GM23248 (cell line): Measurements from ENCODE around the gene HS3ST1. TPM values are rescaled to one million over a fixed set of nuclear protein-coding genes. Genes with fewer than 3 reads are reported as not detected.

Experiments used
- DNase-seq: peaks from one replicate; pipeline ENCODE4 v3.0.0-alpha.2; 2015
- H2AFZ ChIP-seq: fragments of 200-600 bp; sonication (generic); 2 replicates; pipeline ENCODE4 v1.6.1; 2016; ENCODE audit warnings: antibody characterized with exemption
- H3F3A ChIP-seq: fragments of 200-600 bp; sonication (generic); 2 replicates; pipeline ENCODE4 v1.6.1; 2016; ENCODE audit warnings: mild to moderate bottlenecking, antibody characterized with exemption, mixed run types; ENCODE audit not compliant: insufficient read depth
- H3K27ac ChIP-seq: fragments of 200-600 bp; sonication (generic); 2 replicates; pipeline ENCODE4 v1.5.1; 2016; ENCODE audit warnings: mild to moderate bottlenecking
- H3K27me3 ChIP-seq: fragments of 200-600 bp; sonication (generic); replicated peaks from 2 replicates; pipeline ENCODE4 v1.6.1; 2016; ENCODE audit warnings: mild to moderate bottlenecking; ENCODE audit not compliant: insufficient read depth
- H3K36me3 ChIP-seq: fragments of 200-600 bp; sonication (generic); 2 replicates; pipeline ENCODE4 v1.6.1; 2016; ENCODE audit warnings: low read depth, mild to moderate bottlenecking
- H3K4me1 ChIP-seq: fragments of 200-600 bp; sonication (generic); 2 replicates; pipeline ENCODE4 v1.6.1; 2016; ENCODE audit warnings: mild to moderate bottlenecking; ENCODE audit not compliant: insufficient read depth
- H3K4me2 ChIP-seq: fragments of 200-600 bp; sonication (generic); one replicate; pipeline ENCODE4 v1.6.1; 2016; ENCODE audit warnings: mild to moderate bottlenecking; ENCODE audit not compliant: unreplicated experiment
- H3K4me3 ChIP-seq: fragments of 200-600 bp; sonication (generic); 2 replicates; pipeline ENCODE4 v1.5.1; 2016; ENCODE audit warnings: mild to moderate bottlenecking
- H3K79me2 ChIP-seq: fragments of 200-600 bp; sonication (generic); 2 replicates; pipeline ENCODE4 v1.6.1; 2016; ENCODE audit warnings: mild to moderate bottlenecking; ENCODE audit not compliant: insufficient read depth
- H3K9ac ChIP-seq: fragments of 200-600 bp; sonication (generic); 2 replicates; pipeline ENCODE4 v1.6.1; 2016; ENCODE audit warnings: mild to moderate bottlenecking
- H3K9me2 ChIP-seq: fragments of 200-600 bp; sonication (generic); 2 replicates; pipeline ENCODE4 v1.6.1; 2016; ENCODE audit warnings: mixed run types, mild to moderate bottlenecking, moderate library complexity; ENCODE audit not compliant: insufficient read depth
- H3K9me3 ChIP-seq: fragments of 200-600 bp; sonication (generic); one replicate; pipeline ENCODE4 v1.6.1; 2017; ENCODE audit warnings: low read depth
- H4K20me1 ChIP-seq: fragments of 200-600 bp; sonication (generic); 2 replicates; pipeline ENCODE4 v1.6.0; 2016; ENCODE audit not compliant: insufficient read depth
- EZH2 ChIP-seq: fragments of 200-600 bp; sonication (generic); IDR thresholded peaks from 2 replicates; pipeline ENCODE4 v1.6.1; 2018; ENCODE audit warnings: antibody characterized with exemption, mild to moderate bottlenecking; ENCODE audit not compliant: insufficient read depth, poor library complexity, severe bottlenecking
- EZH2phosphoT487 ChIP-seq: fragments of 200-600 bp; sonication (generic); IDR thresholded peaks from 2 replicates; pipeline ENCODE4 v1.6.1; 2018; ENCODE audit warnings: antibody characterized with exemption, moderate library complexity, mild to moderate bottlenecking, low read depth; ENCODE audit not compliant: insufficient read depth
- WGBS, 2 experiments: methylation state at CpG; one replicate each; pipeline ENCODE4 v1.1.6; 2015 to 2017; ENCODE audit warnings: low lambda C conversion rate in 2 of 2, low coverage in 1 of 2; ENCODE audit errors: missing lambda C conversion rate in 2 of 2; 5-methylcytosine and 5-hydroxymethylcytosine counted together
- in situ Hi-C: fragments of 300-500 bp; cut with MboI; formaldehyde crosslinking; loops from 2 replicates; pipeline ENCODE4 v1.15.0; 2020
- polyA plus RNA-seq: library from polyadenylated mRNA; unstranded; fragments of >200 nt; fragmentation: Nextera tagmentation; extraction: Ambion mirVana; gene quantifications from 2 replicates; pipeline ENCODE4 v1.2.1, GENCODE V29; 2016
- total RNA-seq: library from RNA; depleted of rRNA; stranded (reverse); fragments of >200 nt; shearing (Covaris generic); gene quantifications from 2 replicates; pipeline ENCODE4 v1.2.3, GENCODE V29; 2014

Gene HS3ST1
- total and polyA plus RNA-seq, 2 experiments from 2014 or later: not detected

DNA sequence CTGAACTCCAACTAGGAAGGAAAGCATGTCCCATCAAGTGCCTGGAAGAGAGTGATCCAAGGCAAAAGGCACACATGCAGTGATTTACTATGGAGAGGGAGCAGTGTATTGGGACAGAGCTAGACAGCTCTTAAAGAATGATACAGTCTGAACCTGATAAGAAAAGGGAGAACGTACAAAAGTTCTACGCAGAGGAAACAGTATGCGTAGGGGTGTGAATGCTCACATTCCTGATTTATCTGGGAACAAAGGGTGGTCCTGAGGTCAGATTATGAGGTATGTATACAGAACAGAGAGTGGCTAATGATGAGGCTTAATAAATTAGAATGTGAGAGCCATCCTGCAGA, 12.0 kb downstream of the HS3ST1 start:
- no peak overlapping the region for H3K4me2 ChIP-seq
- no peaks in the 10 kb centered on the region for H3F3A ChIP-seq
- H3K4me3 ChIP-seq: no peak overlapping the region
- no peak for TF ChIP-seq EZH2phosphoT487
- no peak for TF ChIP-seq EZH2
- in situ Hi-C loops: no loop called here
- H2AFZ ChIP-seq: no peak overlapping the region
- H3K9me2 ChIP-seq: no peaks in the 10 kb centered on the region
- no peaks in the 10 kb centered on the region for H3K27me3 ChIP-seq
- 50 to 69% methylated on average over 3 of the region's 3 CpGs for WGBS, 2 experiments
- no peaks in the 10 kb centered on the region for H3K79me2 ChIP-seq
- no peaks in the 10 kb centered on the region for H4K20me1 ChIP-seq
- H3K36me3 ChIP-seq: no peaks in the 10 kb centered on the region
- H3K9me3 ChIP-seq: no peaks in the 10 kb centered on the region
- H3K4me1 ChIP-seq: no peaks in the 10 kb centered on the region
- H3K9ac ChIP-seq: no peak overlapping the region
- H3K27ac ChIP-seq: no peak overlapping the region
- no peak for DNase-seq

DNA sequence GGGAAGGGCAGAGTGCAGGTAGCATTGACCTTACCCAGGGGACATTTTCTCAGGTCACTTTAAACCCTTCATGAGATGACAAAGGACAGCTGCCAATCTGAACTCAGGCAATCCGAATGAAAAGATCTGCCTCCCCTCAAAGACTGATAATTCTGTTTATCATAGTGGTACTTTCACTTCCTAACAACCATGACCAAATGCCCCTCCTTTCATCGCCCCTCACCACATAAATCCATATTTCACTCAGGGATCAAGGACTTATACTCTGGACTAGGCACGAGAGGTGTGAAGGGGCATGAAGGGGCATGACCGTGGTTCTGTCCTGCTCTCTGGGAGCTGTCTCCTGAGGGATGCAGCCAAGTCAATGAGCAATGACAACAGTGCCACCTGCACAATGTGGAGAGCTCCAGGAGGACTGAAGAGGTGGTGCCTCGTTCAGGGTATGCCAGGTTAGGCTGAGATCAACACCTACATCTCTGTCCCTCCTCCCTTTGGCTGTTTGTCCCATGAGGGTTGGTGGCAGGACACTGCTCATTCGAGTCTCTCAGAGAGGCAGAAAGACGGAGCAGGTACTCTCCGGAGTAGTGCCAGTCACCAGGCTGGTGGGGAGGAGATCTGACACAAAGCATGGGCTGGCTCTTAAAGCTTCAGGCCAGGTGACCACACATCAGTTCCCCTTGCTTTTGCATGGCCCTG, 12.5 kb downstream of the HS3ST1 start:
- Histone ChIP-seq H2AFZ (no peak overlapping the region), H3K9me2 (no peaks in the 10 kb centered on the region), H3K4me3 (no peak overlapping the region), H3K4me1 (no peaks in the 10 kb centered on the region), H3K9ac (no peak overlapping the region), H3F3A (no peaks in the 10 kb centered on the region), H4K20me1 (no peaks in the 10 kb centered on the region), H3K27ac (no peak overlapping the region), H3K9me3 (no peaks in the 10 kb centered on the region), H3K79me2 (no peaks in the 10 kb centered on the region), H3K27me3 (no peaks in the 10 kb centered on the region), H3K36me3 (no peaks in the 10 kb centered on the region), H3K4me2 (no peak overlapping the region)
- TF ChIP-seq EZH2 (no peak), EZH2phosphoT487 (no peak)
- 16 to 18% methylated on average over 8 of the region's 8 CpGs for WGBS, 2 experiments
- no peak for DNase-seq
- in situ Hi-C loops: no loop called here

DNA sequence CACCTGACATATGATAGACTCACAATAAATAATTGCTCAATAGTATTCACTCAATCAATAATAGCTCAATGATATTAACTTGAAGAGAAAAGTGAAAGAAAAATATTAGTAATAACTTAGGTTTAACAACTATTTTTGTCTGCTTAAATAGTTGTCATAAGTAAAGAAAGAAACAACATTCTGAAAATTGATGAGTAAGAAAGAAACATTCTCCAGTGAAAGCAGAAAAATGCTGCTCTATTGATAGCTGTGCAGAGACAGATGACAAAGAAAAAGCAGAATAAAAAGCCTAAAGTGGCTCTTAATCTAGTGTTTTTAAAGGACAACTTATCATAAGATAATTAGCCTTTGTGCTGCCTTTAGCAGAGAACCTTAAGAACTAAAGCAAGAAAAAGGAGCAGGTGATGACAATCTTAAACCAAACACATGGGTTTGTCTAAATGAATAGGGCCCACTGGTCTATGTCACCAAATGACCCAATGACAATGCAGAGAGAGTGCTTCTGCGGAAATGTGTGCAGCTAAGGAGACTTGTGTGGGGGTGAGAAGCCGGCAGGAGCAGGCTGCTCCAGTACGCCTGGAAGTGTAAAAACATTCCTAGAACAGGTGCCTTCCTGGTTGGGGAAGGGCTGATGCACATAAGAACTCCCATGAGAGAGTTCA, 13.2 kb downstream of the HS3ST1 start:
- no peak overlapping the region for H2AFZ ChIP-seq
- in situ Hi-C loops: no loop called here
- WGBS, 2 experiments: 36 to 47% methylated on average over 3 of the region's 3 CpGs
- H3K9ac ChIP-seq: no peak overlapping the region
- no peaks in the 10 kb centered on the region for H3K36me3 ChIP-seq
- no peaks in the 10 kb centered on the region for H3K9me3 ChIP-seq
- H4K20me1 ChIP-seq: no peaks in the 10 kb centered on the region
- H3K4me2 ChIP-seq: no peak overlapping the region
- H3K4me3 ChIP-seq: no peak overlapping the region
- H3K27me3 ChIP-seq: no peaks in the 10 kb centered on the region
- H3K4me1 ChIP-seq: no peaks in the 10 kb centered on the region
- no peak for DNase-seq
- no peak overlapping the region for H3K27ac ChIP-seq
- H3F3A ChIP-seq: no peaks in the 10 kb centered on the region
- TF ChIP-seq EZH2: no peak
- no peak for TF ChIP-seq EZH2phosphoT487
- H3K79me2 ChIP-seq: no peaks in the 10 kb centered on the region
- H3K9me2 ChIP-seq: no peaks in the 10 kb centered on the region

DNA sequence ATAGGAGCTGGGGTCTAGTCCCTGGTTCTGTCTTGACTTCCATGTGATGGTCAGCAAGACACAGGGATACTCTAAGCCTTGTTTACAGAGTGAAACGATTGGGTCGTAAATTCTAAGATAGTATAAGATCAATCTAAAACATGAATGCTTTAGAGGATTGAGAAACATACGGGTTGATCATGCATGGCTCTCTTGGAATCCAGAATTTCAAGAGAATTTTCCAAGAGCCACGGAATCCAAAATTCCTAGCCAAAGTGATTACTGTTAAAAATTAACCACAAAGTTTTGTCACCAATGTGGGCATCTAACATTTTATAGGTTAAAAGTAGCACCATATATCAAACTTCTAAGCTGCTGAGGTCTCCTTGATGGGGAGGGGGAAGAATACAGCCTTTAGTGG, 16.5 kb downstream of the HS3ST1 start:
- DNase-seq: no peak
- Histone ChIP-seq H2AFZ (no peak overlapping the region), H3K4me1 (no peaks in the 10 kb centered on the region), H3K9ac (no peak overlapping the region), H3K9me2 (no peaks in the 10 kb centered on the region), H3K79me2 (no peaks in the 10 kb centered on the region), H3K27ac (no peak overlapping the region), H3K9me3 (no peaks in the 10 kb centered on the region), H4K20me1 (no peaks in the 10 kb centered on the region), H3K4me3 (no peak overlapping the region), H3K4me2 (no peak overlapping the region), H3K27me3 (no peaks in the 10 kb centered on the region), H3K36me3 (no peaks in the 10 kb centered on the region), H3F3A (no peaks in the 10 kb centered on the region)
- WGBS, 2 experiments: 34 to 37% methylated on average over 4 of the region's 4 CpGs
- in situ Hi-C loops: no loop called here
- TF ChIP-seq EZH2phosphoT487 (no peak), EZH2 (no peak)
